ENCODE results near the gene RASA3. TPM values are rescaled to one million over a fixed set of nuclear protein-coding genes. Genes with fewer than 3 reads are reported as not detected.

RASA3 gene
- total and polyA plus RNA-seq, 2 donors (not counting 3 experiments of a cell fraction or from before 2014, with no cell fraction given), result 26.5 to 53.8 TPM

DNA sequence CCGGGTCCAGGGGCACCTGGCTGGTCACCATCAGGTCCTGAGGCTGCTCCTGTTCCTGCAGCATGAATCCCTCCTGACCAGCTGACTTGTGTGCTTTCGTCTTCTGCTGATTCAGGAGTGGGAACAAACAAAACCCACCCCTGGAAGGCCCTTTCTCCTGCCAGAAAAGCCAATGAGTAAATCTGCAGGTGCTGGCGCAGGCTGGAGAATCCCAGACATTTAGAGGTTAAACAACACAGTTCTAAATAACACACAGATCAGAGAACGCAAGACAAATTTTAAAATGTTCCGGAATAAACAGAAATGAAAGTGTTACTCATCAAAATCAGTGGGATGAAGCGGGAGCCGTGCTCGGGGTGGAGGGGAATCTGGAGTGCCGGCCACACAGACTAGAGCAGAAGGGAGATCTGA is 97.9 kb downstream of the RASA3 start:
- Histone ChIP-seq H3K4me1 (ENCODE audit: control insufficient read depth, extremely low read depth, insufficient read depth, low read length) (peaks cover 25% of the 10 kb centered on the region), H3K9me1 (replicated peaks; ENCODE audit: control insufficient read depth, extremely low read depth, insufficient read depth, low read length) (no peaks in the 10 kb centered on the region), H3K9ac (replicated peaks; ENCODE audit: extremely low read depth, insufficient read depth, low read length) (no peak overlapping the region), H2AFZ (ENCODE audit: low read depth, low read length) (no peak overlapping the region), H3K79me2 (ENCODE audit: control insufficient read depth, insufficient read depth, low read length) (peaks cover 82% of the 10 kb centered on the region), H3K27me3 (ENCODE audit: control insufficient read depth in 2 of 2, insufficient read depth in 2 of 2, low read length in 2 of 2) (no peaks in the 10 kb centered on the region), H3K4me3 (replicated peaks in 1 of 3; ENCODE audit: insufficient read depth in 1 of 3, low read depth in 1 of 3, low read length in 3 of 3) (no peak overlapping the region), H3K36me3 (ENCODE audit: control insufficient read depth in 2 of 2, extremely low read depth in 1 of 2, insufficient read depth in 2 of 2, low read length in 2 of 2) (peaks cover 0 to 7% of the 10 kb centered on the region in 2 experiments), H3K9me3 (replicated peaks; ENCODE audit: control insufficient read depth, insufficient read depth, low read length) (no peaks in the 10 kb centered on the region), H3K4me2 (ENCODE audit: insufficient read depth, low read length) (no peak overlapping the region), H4K20me1 (replicated peaks; ENCODE audit: control insufficient read depth, extremely low read depth, insufficient read depth, low read length) (no peaks in the 10 kb centered on the region), H3K27ac (ENCODE audit: insufficient read depth, low read depth, low read length) (no peak overlapping the region)
- no TSS peak for BruUV-seq (replicated peaks)
- TF ChIP-seq GATA2 (IDR thresholded peaks at IDR 0.05; ENCODE audit: insufficient read depth, insufficient read length, low read depth, low read length) (no peak), FOS (IDR thresholded peaks at IDR 0.05; ENCODE audit: borderline replicate concordance, insufficient read depth, low read length) (no peak), POLR2AphosphoS5 (IDR thresholded peaks at IDR 0.05; ENCODE audit: insufficient read depth, low read depth, low read length) (no peak), MYC (IDR thresholded peaks at IDR 0.05; ENCODE audit: low read depth, low read length) (no peak), POLR2A (IDR thresholded peaks at IDR 0.05; ENCODE audit: low read depth, low read length) (no peak), EZH2 (IDR thresholded peaks at IDR 0.05; ENCODE audit: borderline replicate concordance, low read depth, low read length, severe bottlenecking) (no peak), JUN (IDR thresholded peaks at IDR 0.05; ENCODE audit: borderline replicate concordance, insufficient read depth, insufficient read length, low read depth) (no peak)
- TF ChIP-seq, protein P1, sequence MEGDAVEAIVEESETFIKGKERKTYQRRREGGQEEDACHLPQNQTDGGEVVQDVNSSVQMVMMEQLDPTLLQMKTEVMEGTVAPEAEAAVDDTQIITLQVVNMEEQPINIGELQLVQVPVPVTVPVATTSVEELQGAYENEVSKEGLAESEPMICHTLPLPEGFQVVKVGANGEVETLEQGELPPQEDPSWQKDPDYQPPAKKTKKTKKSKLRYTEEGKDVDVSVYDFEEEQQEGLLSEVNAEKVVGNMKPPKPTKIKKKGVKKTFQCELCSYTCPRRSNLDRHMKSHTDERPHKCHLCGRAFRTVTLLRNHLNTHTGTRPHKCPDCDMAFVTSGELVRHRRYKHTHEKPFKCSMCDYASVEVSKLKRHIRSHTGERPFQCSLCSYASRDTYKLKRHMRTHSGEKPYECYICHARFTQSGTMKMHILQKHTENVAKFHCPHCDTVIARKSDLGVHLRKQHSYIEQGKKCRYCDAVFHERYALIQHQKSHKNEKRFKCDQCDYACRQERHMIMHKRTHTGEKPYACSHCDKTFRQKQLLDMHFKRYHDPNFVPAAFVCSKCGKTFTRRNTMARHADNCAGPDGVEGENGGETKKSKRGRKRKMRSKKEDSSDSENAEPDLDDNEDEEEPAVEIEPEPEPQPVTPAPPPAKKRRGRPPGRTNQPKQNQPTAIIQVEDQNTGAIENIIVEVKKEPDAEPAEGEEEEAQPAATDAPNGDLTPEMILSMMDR (IDR thresholded peaks at IDR 0.05; ENCODE audit: extremely low read depth in 1 of 2, insufficient read depth in 1 of 2, low read depth in 1 of 2, low read length in 2 of 2), result no peak
- TF ChIP-seq, protein P2, sequence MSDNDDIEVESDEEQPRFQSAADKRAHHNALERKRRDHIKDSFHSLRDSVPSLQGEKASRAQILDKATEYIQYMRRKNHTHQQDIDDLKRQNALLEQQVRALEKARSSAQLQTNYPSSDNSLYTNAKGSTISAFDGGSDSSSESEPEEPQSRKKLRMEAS (IDR thresholded peaks at IDR 0.05; ENCODE audit: insufficient read depth, insufficient read length), result no peak
- intact Hi-C loops (cut with micrococcal nuclease), result loop anchor here (2.0 to 5.0 kb wide), 4 partner anchors 22 to 193 kb away; no protein-coding TSS in a partner anchor
- dilution Hi-C loops (cut with MboI; ENCODE audit: extremely low pct_ligation_motif_present, low sequenced_read_pairs), result no loop called here
- no peak for FAIRE-seq
- ChIA-PET POLR2A (no interaction called here), CTCF (interaction anchor here (1.0 to 1.3 kb wide), 3 partner anchors 18 to 34 kb away, joined by 3 to 5 read pairs (median 3); no protein-coding TSS in a partner anchor)
- no peak for DNase-seq (ENCODE audit: low read depth, low spot score)

Data from endothelial cell of umbilical vein (primary cell).